HG03354 (cell line): Measurements from ENCODE around the gene RBM33.
"Not testable (repeated sequence)": the region's sequence is repeated elsewhere in the genome, so short reads cannot be mapped to it uniquely, and the experiment has no call there.

Source experiments
- ATAC-seq: cut with Tn5 transposase; IDR thresholded peaks from one replicate; pipeline ENCODE4 v1.9.1; 2021; ENCODE audit warnings: mild to moderate bottlenecking; ENCODE audit not compliant: unreplicated experiment, poor library complexity, severe bottlenecking

Gene RBM33

GRCh38 chr7:155644178-155644970 lies at the start of gene RBM33:
RBM33 (plus strand) TSS chr7:155644661; CDS start chr7:155644877, 216 bp downstream.
- ATAC-seq = peak; percentile 81

- ATAC-seq = no peak
These were observed 49.5 kb upstream of the RBM33 start for GRCh38 chr7:155594961-155595366.

- no peak for ATAC-seq
These were observed 46.7 kb upstream of the RBM33 start for GRCh38 chr7:155597753-155598140.

- ATAC-seq = peak; percentile 90
These were observed 45.7 kb upstream of the RBM33 start for GRCh38 chr7:155598810-155599210.

- ATAC-seq = no peak
These were observed 42.3 kb upstream of the RBM33 start for GRCh38 chr7:155602156-155602555.

- ATAC-seq = no peak
These were observed 41.7 kb upstream of the RBM33 start for GRCh38 chr7:155602750-155603149.

- ATAC-seq = no peak
These were observed 41.1 kb upstream of the RBM33 start for GRCh38 chr7:155603205-155603857.

- ATAC-seq = no peak
These were observed 40.5 kb upstream of the RBM33 start for GRCh38 chr7:155603858-155604503.

GRCh38 chr7:155604504-155604997 lies 39.9 kb upstream of the RBM33 start:
- ATAC-seq = no peak

GRCh38 chr7:155609185-155609584 lies 35.3 kb upstream of the RBM33 start:
- ATAC-seq = no peak

GRCh38 chr7:155610633-155611193 lies 33.7 kb upstream of the RBM33 start:
- ATAC-seq = no peak

GRCh38 chr7:155611808-155612447 lies 32.5 kb upstream of the RBM33 start:
- ATAC-seq = no peak

- ATAC-seq = no peak
These were observed 31.8 kb upstream of the RBM33 start for GRCh38 chr7:155612658-155613057.

GRCh38 chr7:155615085-155615484 lies 29.4 kb upstream of the RBM33 start:
- ATAC-seq = not testable (repeated sequence)

GRCh38 chr7:155618708-155619633 lies 25.5 kb upstream of the RBM33 start:
- no peak for ATAC-seq

- no peak for ATAC-seq
These were observed 24.7 kb upstream of the RBM33 start for GRCh38 chr7:155619634-155620271.

GRCh38 chr7:155620497-155620896 lies 24.0 kb upstream of the RBM33 start:
- ATAC-seq = no peak

GRCh38 chr7:155621418-155621980 lies 23.0 kb upstream of the RBM33 start:
- no peak for ATAC-seq
